GM12891 (cell line): ENCODE data around the gene IRX3.

Experiments used
- DNase-seq: peaks from one replicate; pipeline ENCODE4 v3.0.0; 2011; ENCODE audit warnings: low spot score; ENCODE audit not compliant: insufficient read length
- FAIRE-seq: peaks from 2 replicates; lab custom pipeline; 2011; peaks lifted over from hg19 to GRCh38; lab: Jason Lieb, UNC
- PAX5 ChIP-seq: IDR thresholded peaks from 2 replicates; pipeline ENCODE4 v1.6.1; 2011; ENCODE audit warnings: low read length, moderate library complexity, mild to moderate bottlenecking; ENCODE audit not compliant: insufficient read depth, severe bottlenecking
- POLR2A ChIP-seq: IDR thresholded peaks from 2 replicates; pipeline ENCODE4 v1.6.1; 2011; ENCODE audit warnings: low read depth, low read length, control low read depth
- POLR2AphosphoS5 ChIP-seq: IDR thresholded peaks from 2 replicates; pipeline ENCODE4 v1.6.1; 2011; ENCODE audit warnings: low read depth, low read length, control low read depth
- POU2F2 ChIP-seq: IDR thresholded peaks from 2 replicates; pipeline ENCODE4 v1.6.1; 2011; ENCODE audit warnings: low read depth, mild to moderate bottlenecking, control low read depth, low read length, moderate library complexity
- SPI1 ChIP-seq: IDR thresholded peaks from 2 replicates; pipeline ENCODE4 v1.6.1; 2011; ENCODE audit warnings: low read depth, low read length, control low read depth
- TAF1 ChIP-seq: IDR thresholded peaks from 2 replicates; pipeline ENCODE4 v1.6.1; 2011; ENCODE audit warnings: low read depth, low read length, control low read depth

Gene IRX3

DNA sequence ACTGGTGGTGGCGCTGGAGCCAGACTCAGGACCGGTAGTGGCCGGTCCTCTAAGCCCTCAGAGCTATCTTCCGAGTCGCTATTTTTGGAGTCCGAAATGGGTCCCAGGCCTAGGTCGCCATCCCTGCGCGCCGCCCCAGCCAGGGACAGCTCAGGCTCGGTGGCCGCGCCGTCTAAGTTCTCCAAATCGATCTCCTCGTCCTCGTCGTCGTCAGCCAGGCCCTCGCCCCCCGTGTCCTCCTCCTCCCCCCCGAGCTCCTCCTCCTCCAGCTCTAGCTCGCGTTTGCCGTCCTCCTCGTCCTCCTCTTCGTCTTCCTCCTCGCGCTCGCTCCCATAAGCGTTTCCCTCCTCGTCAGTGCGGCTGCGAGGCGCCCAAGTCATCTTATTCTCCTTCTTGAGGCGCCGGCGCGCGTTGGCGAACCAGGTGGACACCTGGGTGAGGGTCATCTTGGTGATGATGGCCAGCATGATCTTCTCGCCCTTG lies 1.6 kb downstream of the IRX3 start:
- TF ChIP-seq POU2F2 (no peak), POLR2AphosphoS5 (no peak), TAF1 (no peak), POLR2A (no peak), PAX5 (no peak), SPI1 (no peak)
- FAIRE-seq: no peak
- DNase-seq: no peak

DNA sequence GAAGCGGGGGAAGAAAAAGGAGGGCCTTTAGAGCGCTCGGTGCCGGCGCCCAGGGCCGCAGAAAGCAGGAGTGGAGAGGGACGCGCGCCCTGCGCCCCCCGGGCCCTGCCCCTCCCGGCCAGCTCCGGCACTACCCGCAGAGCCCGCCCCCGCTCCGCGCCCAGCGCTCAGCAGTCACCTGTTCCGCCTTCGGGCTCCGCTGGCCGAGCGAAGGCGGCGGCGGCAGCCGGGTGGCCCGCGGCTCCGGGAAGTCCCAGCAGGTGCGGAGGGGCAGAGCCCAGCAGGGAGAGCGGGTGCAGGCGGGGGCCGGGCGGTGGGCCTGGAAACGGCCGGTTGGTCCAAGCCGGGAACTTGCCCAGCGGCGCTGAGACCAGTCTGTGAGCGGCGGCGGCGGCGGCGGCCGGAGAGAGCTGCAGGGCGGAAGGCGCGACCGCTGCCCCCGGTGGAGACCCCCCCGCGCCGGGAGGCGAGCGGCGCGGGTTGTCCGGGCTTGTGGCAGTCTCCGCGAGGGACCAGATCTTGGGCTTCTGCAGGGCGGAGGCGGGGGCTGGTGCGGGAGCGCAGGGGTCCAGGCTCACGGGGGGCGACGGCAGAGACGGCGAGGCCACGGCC lies 2.2 kb downstream of the IRX3 start:
- FAIRE-seq (no peak), DNase-seq (no peak)
- TF ChIP-seq TAF1: no peak
- no peak for TF ChIP-seq SPI1
- no peak for TF ChIP-seq POLR2AphosphoS5
- TF ChIP-seq PAX5: no peak
- TF ChIP-seq POU2F2: no peak
- no peak for TF ChIP-seq POLR2A

DNA sequence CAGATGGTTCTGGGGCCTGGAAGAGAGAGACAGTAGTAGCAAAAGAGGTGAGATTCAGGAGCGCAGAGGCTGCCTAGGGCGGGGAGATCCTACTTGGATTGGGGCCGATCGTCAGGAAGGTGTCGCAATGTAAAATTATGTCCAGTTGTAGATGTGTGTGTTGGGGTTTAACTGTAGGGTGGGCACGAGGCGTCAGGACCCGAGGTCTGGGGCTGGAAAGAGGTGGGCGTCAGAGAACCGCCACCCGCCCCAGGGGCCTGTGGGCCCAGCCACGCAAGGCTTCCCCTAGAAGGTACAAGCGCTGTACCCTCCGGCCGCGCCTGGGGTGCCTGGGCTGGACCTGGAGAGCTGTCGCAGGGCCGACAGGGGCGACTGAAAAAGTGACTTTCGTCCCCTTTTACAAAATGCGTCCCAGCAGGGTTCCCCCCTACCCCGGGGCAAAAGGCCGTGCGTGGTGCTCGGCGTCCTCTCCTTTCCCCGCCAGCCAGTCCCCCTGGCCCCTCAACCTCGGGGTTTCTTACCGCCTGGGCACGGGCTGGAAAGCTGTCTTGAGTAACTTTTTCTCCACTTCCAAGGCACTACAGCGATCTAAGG lies 2.8 kb downstream of the IRX3 start:
- TF ChIP-seq POU2F2: no peak
- no peak for TF ChIP-seq POLR2AphosphoS5
- TF ChIP-seq POLR2A: no peak
- TF ChIP-seq PAX5: no peak
- TF ChIP-seq SPI1: no peak
- TF ChIP-seq TAF1: no peak
- no peak for DNase-seq
- FAIRE-seq: no peak

DNA sequence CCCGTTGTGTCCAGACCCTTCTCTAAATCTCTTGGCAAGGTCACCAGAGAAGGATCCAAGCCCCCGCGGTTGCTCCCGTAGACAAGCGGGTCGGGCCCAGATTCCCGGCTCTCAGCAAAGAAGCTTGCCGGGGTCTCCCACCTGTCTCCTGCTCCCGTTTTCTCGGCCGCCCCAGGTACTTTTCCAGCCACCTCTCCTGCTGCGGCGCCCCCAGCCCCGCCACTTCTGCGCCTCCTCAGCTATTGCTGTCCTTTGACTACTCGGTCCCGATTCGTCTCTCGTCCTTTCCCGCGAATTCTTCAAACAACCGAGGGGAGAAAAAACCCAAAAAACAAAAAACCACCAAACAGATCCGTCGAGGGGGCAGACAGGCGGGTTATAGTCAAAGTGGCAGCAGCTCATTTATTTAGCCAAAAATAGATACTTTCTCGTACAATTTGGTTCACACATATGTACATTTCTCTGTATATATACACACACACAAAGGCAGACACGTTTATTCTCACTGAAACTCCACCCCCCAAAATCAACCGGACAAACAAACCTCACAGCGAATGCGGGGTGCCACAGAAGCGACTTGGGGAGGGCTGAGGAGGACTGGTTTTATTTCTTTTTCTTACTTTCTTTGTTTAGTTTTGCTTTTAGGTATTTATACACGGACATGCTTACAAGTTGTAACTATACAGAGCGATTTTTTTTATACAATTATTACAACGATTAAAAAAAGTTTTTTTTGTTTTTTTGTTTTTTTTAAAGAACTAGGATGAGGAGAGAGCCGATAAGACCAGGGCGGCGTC lies 3.5 kb downstream of the IRX3 start:
- no peak for FAIRE-seq
- DNase-seq: no peak
- TF ChIP-seq PAX5: no peak
- no peak for TF ChIP-seq SPI1
- no peak for TF ChIP-seq POLR2A
- TF ChIP-seq POLR2AphosphoS5: no peak
- no peak for TF ChIP-seq TAF1
- no peak for TF ChIP-seq POU2F2

DNA sequence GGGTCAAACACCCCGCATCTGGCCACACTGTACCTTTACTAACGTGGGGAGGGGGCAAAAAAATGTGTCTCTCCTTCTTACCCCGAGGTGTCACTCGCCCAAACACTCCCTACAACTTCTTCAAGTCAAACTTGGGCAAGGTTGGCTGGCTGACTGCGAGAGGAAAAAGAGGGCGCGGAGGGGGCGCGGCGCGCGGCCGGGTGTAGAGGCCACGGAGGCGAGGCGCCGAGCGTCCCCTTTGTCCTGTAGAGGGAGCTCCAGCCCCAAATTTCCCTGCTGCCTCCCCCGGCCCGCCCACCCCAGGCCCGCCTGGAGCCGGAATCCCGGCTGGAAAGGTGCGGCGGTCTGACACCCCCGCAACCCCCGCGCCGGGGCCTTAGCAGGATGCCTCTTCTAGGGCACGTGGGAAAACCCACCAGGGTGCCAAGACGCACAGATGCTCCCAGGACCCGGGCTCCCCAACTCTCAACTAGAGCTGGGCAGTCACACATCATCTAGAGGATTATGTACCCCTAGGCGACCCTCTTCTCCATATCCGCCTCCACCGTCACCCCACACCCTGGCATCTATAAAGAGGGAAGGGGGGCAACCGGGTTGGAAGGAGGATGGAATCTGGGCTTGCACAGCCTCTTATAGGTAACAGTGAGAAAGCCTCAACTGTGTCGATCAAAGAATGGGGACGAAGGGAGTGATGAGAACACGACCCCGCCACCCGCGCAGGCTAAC lies 4.2 kb downstream of the IRX3 start:
- FAIRE-seq (no peak), DNase-seq (no peak)
- TF ChIP-seq POU2F2 (no peak), SPI1 (no peak), PAX5 (no peak), POLR2A (no peak), POLR2AphosphoS5 (no peak), TAF1 (no peak)

DNA sequence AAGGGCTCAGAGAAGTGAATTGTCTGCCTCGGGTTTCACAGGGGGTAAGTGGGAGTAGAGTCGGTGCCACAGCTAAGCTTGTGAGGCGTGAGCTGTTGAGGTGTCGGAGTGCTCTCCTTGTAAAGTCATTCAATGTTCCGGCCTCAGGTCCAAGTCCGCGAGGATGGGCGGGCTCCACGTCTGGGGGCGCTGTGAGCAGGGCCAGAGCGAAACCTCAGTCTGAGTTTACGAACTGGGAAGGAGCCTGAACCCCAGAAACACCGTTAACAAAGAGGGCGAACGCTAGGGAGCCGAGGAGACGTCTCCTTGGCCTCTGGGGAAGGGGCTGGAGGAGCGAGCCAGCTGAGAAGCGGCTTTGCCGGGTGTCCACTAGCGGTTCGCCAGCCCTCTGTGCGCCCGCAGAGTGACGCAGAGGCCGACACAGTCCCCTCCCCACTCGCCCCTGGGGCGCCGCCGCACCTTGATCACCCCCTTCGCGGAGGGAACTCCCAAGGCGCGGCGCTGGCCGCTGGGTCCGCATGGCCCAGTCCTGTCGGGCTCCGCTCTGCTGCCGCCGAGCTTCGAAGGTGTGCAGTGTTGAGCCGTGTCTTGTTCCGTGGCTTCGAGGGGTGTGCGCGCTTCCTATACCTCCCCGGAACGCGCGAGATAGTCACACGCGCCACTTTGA lies 4.9 kb downstream of the IRX3 start:
- TF ChIP-seq POLR2AphosphoS5 (no peak), SPI1 (no peak), TAF1 (no peak), POU2F2 (no peak), PAX5 (no peak), POLR2A (no peak)
- DNase-seq: no peak
- no peak for FAIRE-seq

DNA sequence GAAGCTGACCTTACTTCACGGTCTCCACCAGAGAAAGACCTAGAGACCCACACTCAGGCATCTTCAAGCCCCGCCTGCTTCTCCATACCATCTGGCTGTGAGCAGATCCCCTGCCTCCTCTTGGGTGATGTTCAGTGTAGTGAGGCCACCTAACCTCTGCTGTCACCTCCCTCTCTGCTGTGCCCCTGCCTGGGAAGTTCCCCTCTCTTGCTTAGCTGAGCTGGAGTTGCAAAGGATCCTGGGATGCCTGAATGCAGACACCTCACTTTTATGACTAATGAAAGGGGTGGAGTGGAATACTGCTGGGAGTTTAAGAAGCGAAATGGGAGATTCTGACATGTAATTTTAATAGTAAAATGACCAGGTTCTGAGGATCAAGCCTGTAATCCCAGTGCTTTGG lies 5.8 kb downstream of the IRX3 start:
- TF ChIP-seq PAX5 (no peak), POLR2A (no peak), POLR2AphosphoS5 (no peak), SPI1 (no peak), POU2F2 (no peak)
- no peak for DNase-seq
- FAIRE-seq: no peak

DNA sequence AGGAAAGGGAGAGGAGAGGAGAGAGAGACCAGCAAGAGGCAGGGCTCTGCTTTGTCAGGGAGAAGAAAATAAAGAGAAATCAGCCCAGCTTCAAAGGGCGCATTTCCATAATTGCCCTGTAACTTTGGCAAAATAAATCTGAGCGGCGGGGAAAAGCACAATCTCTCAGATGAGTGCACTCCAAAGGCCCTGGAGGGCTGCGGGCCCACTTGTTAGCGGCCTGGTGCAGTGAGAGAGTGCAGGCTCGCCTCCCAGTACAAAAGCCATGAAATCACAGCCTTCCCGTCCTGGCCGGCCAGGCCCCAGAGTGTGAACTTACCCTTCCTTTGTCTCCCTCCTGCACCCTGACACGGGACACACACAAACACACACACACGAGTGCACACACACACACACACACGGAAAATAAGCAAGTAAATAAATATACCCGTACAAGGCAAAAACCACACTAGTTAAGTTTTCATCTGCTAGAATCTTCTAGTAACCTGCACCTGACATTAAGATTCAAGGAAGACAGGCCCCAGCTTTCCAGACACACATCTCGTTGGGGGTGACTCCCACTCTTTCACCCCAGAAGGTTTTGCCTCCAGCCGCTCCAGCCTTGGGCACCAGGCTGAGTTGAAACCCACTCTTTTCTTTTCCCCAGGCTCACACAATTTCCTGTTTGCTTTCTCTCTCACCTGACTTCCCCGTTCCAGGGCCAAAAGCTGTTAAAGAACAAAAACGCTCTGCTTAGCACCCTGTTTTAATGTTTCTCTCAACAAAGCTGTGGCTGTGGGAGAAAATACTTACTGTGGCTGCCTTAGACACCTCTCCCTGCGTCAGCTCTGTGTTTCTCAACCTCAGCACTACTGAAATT lies 8.5 kb downstream of the IRX3 start:
- TF ChIP-seq SPI1 (no peak), POU2F2 (no peak), PAX5 (no peak), POLR2A (no peak), POLR2AphosphoS5 (no peak), TAF1 (no peak)
- DNase-seq (no peak), FAIRE-seq (no peak)
